Common myeloid progenitor, CD34-positive (primary cell): ENCODE results near the gene ERVV-1.

Experiments
- CTCF ChIA-PET: fragments of 350-600 bp; sonication (Branson Sonifier 250); formaldehyde crosslinking; loops from one replicate; lab custom pipeline; 2021; ENCODE audit warnings: antibody characterized with exemption; lab: Charles Lee
- POLR2A ChIA-PET: fragments of 350-600 bp; sonication (Branson Sonifier 250); formaldehyde crosslinking; loops from one replicate; lab custom pipeline; 2021; ENCODE audit warnings: antibody characterized with exemption; lab: Charles Lee
- DNase-seq, 3 donors: peaks; one replicate each; pipeline versions ENCODE4 v3.0.0 to v3.0.0-alpha.2; 2013
- H3K27ac ChIP-seq, 2 experiments: 1 replicate in 1 of 2; 2 replicates in 1 of 2; pipeline ENCODE4 v1.7.0; 2013; ENCODE audit warnings: inconsistent platforms in 2 of 2, low read length in 2 of 2, mild to moderate bottlenecking in 2 of 2, low read depth in 1 of 2, moderate library complexity in 1 of 2; ENCODE audit not compliant: severe bottlenecking in 2 of 2, insufficient read depth in 1 of 2, poor library complexity in 1 of 2
- H3K27me3 ChIP-seq, 5 experiments: replicated peaks in 2 of 5; 1 replicate in 3 of 5; 2 replicates in 2 of 5; pipeline versions ENCODE4 v1.6.1 to v1.7.0; 2013; ENCODE audit warnings: low read length in 4 of 5, mild to moderate bottlenecking in 2 of 5, moderate library complexity in 2 of 5, inconsistent platforms in 1 of 5; ENCODE audit not compliant: insufficient read depth in 5 of 5, control insufficient read depth in 4 of 5
- H3K36me3 ChIP-seq, 4 experiments: 1 replicate in 2 of 4; 2 replicates in 2 of 4; pipeline versions ENCODE4 v1.6.1 to v1.7.0; 2013; ENCODE audit warnings: low read length in 3 of 4, control low read depth in 1 of 4, mild to moderate bottlenecking in 1 of 4; ENCODE audit not compliant: control insufficient read depth in 4 of 4, insufficient read depth in 4 of 4
- H3K4me1 ChIP-seq, 4 experiments: 1 replicate in 3 of 4; 2 replicates in 1 of 4; pipeline versions ENCODE4 v1.6.1 to v1.7.1; 2013; ENCODE audit warnings: low read length in 3 of 4, mild to moderate bottlenecking in 3 of 4, control low read depth in 1 of 4, inconsistent platforms in 1 of 4, moderate library complexity in 1 of 4; ENCODE audit not compliant: control insufficient read depth in 4 of 4, insufficient read depth in 4 of 4; ENCODE audit errors: control extremely low read depth in 1 of 4
- H3K4me3 ChIP-seq, 7 experiments: 1 replicate in 4 of 7; 2 replicates in 3 of 7; pipeline versions ENCODE4 v1.5.1 to v1.7.0; 2013; ENCODE audit warnings: mild to moderate bottlenecking in 7 of 7, low read length in 6 of 7, moderate library complexity in 6 of 7, inconsistent platforms in 2 of 7, low read depth in 2 of 7, control low read depth in 1 of 7; ENCODE audit not compliant: insufficient read depth in 4 of 7, control insufficient read depth in 1 of 7; ENCODE audit errors: extremely low read depth in 1 of 7
- H3K9me3 ChIP-seq, 5 experiments: 1 replicate in 4 of 5; 2 replicates in 1 of 5; pipeline versions ENCODE4 v1.6.1 to v1.7.1; 2013; ENCODE audit warnings: low read length in 4 of 5, mild to moderate bottlenecking in 2 of 5, inconsistent platforms in 1 of 5, low read depth in 1 of 5, moderate library complexity in 1 of 5; ENCODE audit not compliant: control insufficient read depth in 4 of 5, insufficient read depth in 2 of 5; ENCODE audit errors: control extremely low read depth in 1 of 5
- WGBS: methylation state at CpG from one replicate; pipeline ENCODE4 v1.1.5; 2013; ENCODE audit not compliant: insufficient coverage; 5-methylcytosine and 5-hydroxymethylcytosine counted together

Gene ERVV-1

GRCh38 chr19:52990759-52991418 is 22.8 kb upstream of the ERVV-1 start:
- peaks cover 0 to 19% (median 3%) of the 10 kb centered on the region in 5 experiments for H3K9me3 ChIP-seq
- peak in 1 of 3 donors; percentile 15 for DNase-seq
- H3K36me3 ChIP-seq: peaks cover 0 to 26% (median 11%) of the 10 kb centered on the region in 4 experiments
- 98% methylated on average over 11 of the region's 16 CpGs for WGBS
- no peak overlapping the region for H3K4me3 ChIP-seq
- no peaks in the 10 kb centered on the region for H3K27me3 ChIP-seq
- CTCF ChIA-PET: no interaction called here
- H3K4me1 ChIP-seq: peaks cover 0 to 17% (median 9%) of the 10 kb centered on the region in 4 experiments
- no peak overlapping the region for H3K27ac ChIP-seq
- POLR2A ChIA-PET: no interaction called here

GRCh38 chr19:52991484-52991883 is 22.2 kb upstream of the ERVV-1 start:
- Histone ChIP-seq H3K36me3 (peaks cover 0 to 22% (median 8%) of the 10 kb centered on the region in 4 experiments), H3K9me3 (peaks cover 0 to 14% (median 0%) of the 10 kb centered on the region in 5 experiments), H3K4me3 (no peak overlapping the region), H3K27me3 (no peaks in the 10 kb centered on the region), H3K27ac (no peak overlapping the region), H3K4me1 (peaks cover 0 to 17% (median 9%) of the 10 kb centered on the region in 4 experiments)
- ChIA-PET CTCF (no interaction called here), POLR2A (no interaction called here)
- DNase-seq: no peak
- no CpG with 5 or more reads among the region's 2 CpGs for WGBS

GRCh38 chr19:52992109-52993004 is 21.4 kb upstream of the ERVV-1 start:
- peaks cover 0 to 3% (median 0%) of the 10 kb centered on the region in 5 experiments for H3K27me3 ChIP-seq
- CTCF ChIA-PET: no interaction called here
- H3K9me3 ChIP-seq: peaks cover 0 to 11% (median 0%) of the 10 kb centered on the region in 5 experiments
- H3K36me3 ChIP-seq: peaks cover 0 to 16% (median 4%) of the 10 kb centered on the region in 4 experiments
- peak in 2 of 3 donors; percentile 6 to 46 for DNase-seq
- 30% methylated on average over 20 of the region's 26 CpGs for WGBS
- H3K4me1 ChIP-seq: peaks cover 0 to 17% (median 9%) of the 10 kb centered on the region in 4 experiments
- POLR2A ChIA-PET: no interaction called here
- H3K4me3 ChIP-seq: peak overlapping the region; percentile 19 to 90 (median 68)
- H3K27ac ChIP-seq: peak overlapping the region in 1 of 2 experiments; percentile 34

GRCh38 chr19:52993342-52994178 is 20.2 kb upstream of the ERVV-1 start:
- H3K9me3 ChIP-seq: peaks cover 0 to 18% (median 2%) of the 10 kb centered on the region in 5 experiments
- WGBS: 0% methylated on average over 18 of the region's 50 CpGs
- ChIA-PET POLR2A (interaction anchor here (0.6 kb wide), 1 partner anchor 303 kb away, joined by 3 read pairs; no protein-coding TSS in a partner anchor), CTCF (interaction anchor here (0.6 to 1.2 kb wide), 9 partner anchors 10 to 464 kb away, joined by 3 to 5 read pairs (median 3); no protein-coding TSS in a partner anchor)
- H3K4me1 ChIP-seq: peaks cover 0 to 17% (median 9%) of the 10 kb centered on the region in 4 experiments
- H3K4me3 ChIP-seq: peak overlapping the region; percentile 47 to 90 (median 72)
- peaks cover 0 to 4% (median 0%) of the 10 kb centered on the region in 5 experiments for H3K27me3 ChIP-seq
- H3K36me3 ChIP-seq: peaks cover 0 to 6% (median 2%) of the 10 kb centered on the region in 4 experiments
- peak; percentile 84 to 91 (median 91) for DNase-seq
- H3K27ac ChIP-seq: peak overlapping the region in 1 of 2 experiments; percentile 34

- no peak overlapping the region for H3K4me3 ChIP-seq
Observed at GRCh38 chr19:52995711-52996110, 18.0 kb upstream of the ERVV-1 start.

GRCh38 chr19:52997975-52998374 is 15.7 kb upstream of the ERVV-1 start:
- Histone ChIP-seq H3K27me3 (peaks cover 0 to 4% (median 0%) of the 10 kb centered on the region in 5 experiments), H3K4me1 (peaks cover 0 to 6% (median 5%) of the 10 kb centered on the region in 4 experiments), H3K4me3 (no peak overlapping the region), H3K36me3 (no peaks in the 10 kb centered on the region), H3K27ac (no peak overlapping the region), H3K9me3 (peaks cover 0 to 17% (median 2%) of the 10 kb centered on the region in 5 experiments)
- WGBS: 84% methylated on average over 7 of the region's 9 CpGs
- CTCF ChIA-PET: no interaction called here
- DNase-seq: no peak
- POLR2A ChIA-PET: no interaction called here

More at GRCh38 chr19:52995711-52996110, 18.0 kb upstream of the ERVV-1 start:
- Histone ChIP-seq H3K36me3 (no peaks in the 10 kb centered on the region), H3K4me1 (peaks cover 0 to 17% (median 9%) of the 10 kb centered on the region in 4 experiments), H3K27me3 (peaks cover 0 to 4% (median 0%) of the 10 kb centered on the region in 5 experiments), H3K27ac (no peak overlapping the region), H3K9me3 (peaks cover 0 to 18% (median 2%) of the 10 kb centered on the region in 5 experiments)
- DNase-seq: no peak
- ChIA-PET POLR2A (no interaction called here), CTCF (no interaction called here)
- WGBS: 92% methylated on average over 4 of the region's 7 CpGs
